Measurements from ENCODE around the gene GULP1. TPM values are rescaled to one million over a fixed set of nuclear protein-coding genes. Genes with fewer than 3 reads are reported as not detected.

Gene GULP1
- total and polyA plus RNA-seq, 10 of the 15 experiments (the other 5 are each of a cell fraction or from before 2014, with no cell fraction given), result 0.02 to 1.3 (median 0.15) TPM; not detected in 5

DNA sequence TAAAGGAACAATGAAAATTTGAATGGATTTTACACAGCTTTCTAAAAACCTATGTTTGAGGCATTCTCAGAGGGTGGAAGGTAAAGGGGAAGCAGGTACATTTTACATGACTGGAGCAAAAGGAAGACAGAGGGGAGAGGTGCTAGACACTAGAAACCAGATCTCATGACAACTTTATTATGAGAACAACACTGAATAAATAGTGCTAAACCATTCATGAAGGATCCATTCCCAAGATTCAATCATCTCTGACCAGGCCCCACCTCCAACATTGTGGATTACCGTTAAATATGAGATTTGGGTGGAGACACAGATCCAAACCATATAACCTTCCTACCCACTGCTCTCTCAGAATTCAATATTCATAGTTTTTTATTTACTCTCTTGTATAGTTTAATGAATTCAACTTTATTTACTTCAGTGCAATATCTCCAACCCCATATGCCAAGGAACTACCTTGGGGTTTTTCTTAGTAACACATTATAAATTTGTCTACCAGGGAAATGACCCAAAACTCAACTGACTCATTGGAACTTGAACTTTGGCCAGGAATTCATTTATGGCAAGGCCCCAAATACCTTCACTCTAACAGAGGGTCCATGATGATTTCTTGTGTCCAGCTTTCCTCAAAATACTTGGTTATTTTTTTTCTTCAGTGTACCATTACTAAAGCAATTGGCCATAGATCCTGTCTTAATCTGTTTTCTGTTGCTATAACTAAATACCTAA is 317.8 kb downstream of the GULP1 start:
- RAD21 ChIA-PET (ENCODE audit: unreplicated experiment), result no interaction called here
- no peak overlapping the region for H3K9ac ChIP-seq (ENCODE audit: control insufficient read depth, insufficient read depth, low read length)
- no peaks in the 10 kb centered on the region for H3K4me1 ChIP-seq (ENCODE audit: control insufficient read depth, insufficient read depth, low read length)
- H3K9me3 ChIP-seq (replicated peaks; ENCODE audit: control insufficient read depth, insufficient read depth, low read length), result no peaks in the 10 kb centered on the region
- FAIRE-seq (no peak), DNase-seq (ENCODE audit: low read depth, low spot score) (no peak), ATAC-seq (no peak)
- H3K36me3 ChIP-seq (ENCODE audit: control insufficient read depth in 2 of 2, insufficient read depth in 2 of 2, low read length in 1 of 2), result no peaks in the 10 kb centered on the region
- H3K4me2 ChIP-seq (ENCODE audit: control insufficient read depth, insufficient read depth), result no peak overlapping the region
- BruUV-seq (replicated peaks), result no TSS peak
- H2AFZ ChIP-seq (ENCODE audit: control insufficient read depth, low read depth, low read length), result no peak overlapping the region
- intact Hi-C loops (cut with micrococcal nuclease; ENCODE audit: unreplicated experiment), result no loop called here
- SMC1A ChIA-PET (ENCODE audit: uncharacterized antibody, unreplicated experiment), result no interaction called here
- 7% methylated on average over 1 of the region's 1 CpG for WGBS (ENCODE audit: insufficient coverage, insufficient replicate concordance, low lambda C conversion rate, missing lambda C conversion rate)
- no peak overlapping the region for H3K4me3 ChIP-seq
- no peaks in the 10 kb centered on the region for H4K20me1 ChIP-seq (ENCODE audit: control insufficient read depth, insufficient read depth)
- in situ Hi-C loops (cut with MboI), result no loop called here
- H3K79me2 ChIP-seq (ENCODE audit: control insufficient read depth, insufficient read depth, low read length), result no peaks in the 10 kb centered on the region
- H3K27me3 ChIP-seq (replicated peaks in 1 of 2; ENCODE audit: control insufficient read depth in 2 of 2, insufficient read depth in 2 of 2, low read length in 1 of 2), result no peaks in the 10 kb centered on the region
- H3K27ac ChIP-seq (ENCODE audit: control insufficient read depth, insufficient read depth), result no peak overlapping the region
- CTCF ChIA-PET, result interaction anchor here (0.6 kb wide), 1 partner anchor 18 kb away, joined by 3 read pairs; no protein-coding TSS in a partner anchor
- TF ChIP-seq WRNIP1 (IDR thresholded peaks at IDR 0.05; ENCODE audit: borderline replicate concordance, low read depth, low read length) (no peak), RCOR1 (conservative IDR thresholded peaks at IDR 0.05; ENCODE audit: low read depth, low read length) (no peak), MTA3 (IDR thresholded peaks at IDR 0.05; ENCODE audit: borderline replicate concordance, low read length) (no peak), ZNF217 (IDR thresholded peaks at IDR 0.05) (no peak), TCF3 (IDR thresholded peaks at IDR 0.05; ENCODE audit: borderline replicate concordance, insufficient read depth, low read depth, low read length) (no peak), STAT3 (IDR thresholded peaks at IDR 0.05; ENCODE audit: low read depth, low read length) (no peak)
- POLR2A ChIA-PET, result no interaction called here

DNA sequence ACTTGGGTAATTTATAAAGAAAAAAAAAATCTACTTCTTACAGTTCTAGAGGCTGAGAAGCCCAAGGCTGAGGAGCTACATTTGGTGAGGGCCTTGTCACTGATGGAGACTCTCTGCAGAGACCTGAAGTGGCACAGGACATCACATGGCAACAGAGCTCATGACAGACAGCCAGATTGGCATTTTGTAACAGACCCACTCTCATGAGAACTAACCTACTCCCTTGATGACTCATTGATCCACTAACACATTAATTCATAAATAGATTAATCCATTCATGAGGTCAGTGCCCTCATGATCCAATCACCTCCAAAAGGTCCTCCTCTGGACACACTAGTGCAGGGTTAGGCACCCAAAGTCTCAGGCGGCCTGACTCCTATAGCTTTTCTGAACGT is 318.4 kb downstream of the GULP1 start:
- ChIA-PET RAD21 (ENCODE audit: unreplicated experiment) (no interaction called here), SMC1A (ENCODE audit: uncharacterized antibody, unreplicated experiment) (no interaction called here), CTCF (interaction anchor here (0.6 kb wide), 1 partner anchor 17 kb away, joined by 3 read pairs; no protein-coding TSS in a partner anchor), POLR2A (no interaction called here)
- in situ Hi-C loops (cut with MboI), result no loop called here
- no peak overlapping the region for H3K9ac ChIP-seq (ENCODE audit: control insufficient read depth, insufficient read depth, low read length)
- no peaks in the 10 kb centered on the region for H3K9me3 ChIP-seq (replicated peaks; ENCODE audit: control insufficient read depth, insufficient read depth, low read length)
- no peak overlapping the region for H3K4me2 ChIP-seq (ENCODE audit: control insufficient read depth, insufficient read depth)
- H3K4me3 ChIP-seq, result no peak overlapping the region
- H3K4me1 ChIP-seq (ENCODE audit: control insufficient read depth, insufficient read depth, low read length), result no peaks in the 10 kb centered on the region
- no TSS peak for BruUV-seq (replicated peaks)
- no peak overlapping the region for H2AFZ ChIP-seq (ENCODE audit: control insufficient read depth, low read depth, low read length)
- no peaks in the 10 kb centered on the region for H3K79me2 ChIP-seq (ENCODE audit: control insufficient read depth, insufficient read depth, low read length)
- intact Hi-C loops (cut with micrococcal nuclease; ENCODE audit: unreplicated experiment), result no loop called here
- DNase-seq (ENCODE audit: low read depth, low spot score), result no peak
- no peaks in the 10 kb centered on the region for H4K20me1 ChIP-seq (ENCODE audit: control insufficient read depth, insufficient read depth)
- H3K36me3 ChIP-seq (ENCODE audit: control insufficient read depth in 2 of 2, insufficient read depth in 2 of 2, low read length in 1 of 2), result no peaks in the 10 kb centered on the region
- no peaks in the 10 kb centered on the region for H3K27me3 ChIP-seq (replicated peaks in 1 of 2; ENCODE audit: control insufficient read depth in 2 of 2, insufficient read depth in 2 of 2, low read length in 1 of 2)
- 0% methylated on average over 2 of the region's 2 CpGs for WGBS (ENCODE audit: insufficient coverage, insufficient replicate concordance, low lambda C conversion rate, missing lambda C conversion rate)
- FAIRE-seq, result no peak
- ATAC-seq, result no peak
- H3K27ac ChIP-seq (ENCODE audit: control insufficient read depth, insufficient read depth), result no peak overlapping the region
- TF ChIP-seq CBFB (IDR thresholded peaks at IDR 0.05; ENCODE audit: low read depth) (no peak), NRF1 (conservative IDR thresholded peaks at IDR 0.05; ENCODE audit: low read depth, low read length) (no peak), BHLHE40 (IDR thresholded peaks at IDR 0.05; ENCODE audit: borderline replicate concordance in 1 of 2, low read depth in 2 of 2, low read length in 1 of 2) (no peak), IRF3 (IDR thresholded peaks at IDR 0.05) (no peak), ZSCAN29 (IDR thresholded peaks at IDR 0.05) (no peak), RAD51 (IDR thresholded peaks at IDR 0.05) (no peak), MEF2B (IDR thresholded peaks at IDR 0.05; ENCODE audit: partially characterized antibody, poor library complexity, severe bottlenecking) (no peak), SPI1 (IDR thresholded peaks at IDR 0.05; ENCODE audit: borderline replicate concordance, insufficient read depth, low read depth, low read length) (no peak), IRF5 (IDR thresholded peaks at IDR 0.05; ENCODE audit: borderline replicate concordance) (no peak), MEF2A (IDR thresholded peaks at IDR 0.05; ENCODE audit: insufficient read depth, low read depth, low read length) (no peak)
